Measurements from ENCODE around the gene TTPAL. TPM values are rescaled to one million over a fixed set of nuclear protein-coding genes. Genes with fewer than 3 reads are reported as not detected.

The TTPAL gene
- total and polyA plus RNA-seq, 12 donors: 4.2 to 17.8 (median 12.5) TPM

- peaks cover 0 to 5% of the 10 kb centered on the region in 2 donors for H3K4me1 ChIP-seq (replicated peaks in 1 of 2)
- DNase-seq: no peak
- no peaks in the 10 kb centered on the region for H3K9me3 ChIP-seq (replicated peaks in 1 of 3)
- 75 to 85% (median 80%) methylated on average over 8 of the region's 8 CpGs for WGBS, 4 donors
- no peak overlapping the region for H3K4me3 ChIP-seq
- H3K36me3 ChIP-seq (replicated peaks in 1 of 2): no peaks in the 10 kb centered on the region
- TF ChIP-seq POLR2A (IDR thresholded peaks at IDR 0.05) (no peak), CTCF (IDR thresholded peaks at IDR 0.05) (no peak)
- intact Hi-C loops (cut with DNase I): no loop called here
- H3K27ac ChIP-seq: no peak overlapping the region
- no peaks in the 10 kb centered on the region for H3K27me3 ChIP-seq
These were observed 42.8 kb upstream of the TTPAL start for GRCh38 chr20:44432618-44433577.

GRCh38 chr20:44433751-44434538 lies 41.7 kb upstream of the TTPAL start:
- DNase-seq: peak in 6 of 7 donors; percentile 54 to 70 (median 64)
- Histone ChIP-seq H3K9me3 (replicated peaks in 1 of 3) (no peaks in the 10 kb centered on the region), H3K36me3 (replicated peaks in 1 of 2) (no peaks in the 10 kb centered on the region), H3K4me3 (no peak overlapping the region), H3K4me1 (replicated peaks in 1 of 2) (peaks cover 0 to 5% of the 10 kb centered on the region in 2 donors), H3K27ac (peak overlapping the region in 1 of 5 donors; percentile 7), H3K27me3 (no peaks in the 10 kb centered on the region)
- TF ChIP-seq POLR2A (IDR thresholded peaks at IDR 0.05) (no peak), CTCF (IDR thresholded peaks at IDR 0.05) (no peak)
- intact Hi-C loops (cut with DNase I): no loop called here
- 67 to 73% (median 72%) methylated on average over 23 to 24 of the region's 24 CpGs for WGBS, 4 donors

- no peaks in the 10 kb centered on the region for H3K9me3 ChIP-seq (replicated peaks in 1 of 3)
- no peaks in the 10 kb centered on the region for H3K36me3 ChIP-seq (replicated peaks in 1 of 2)
- H3K4me3 ChIP-seq: no peak overlapping the region
- H3K4me1 ChIP-seq (replicated peaks in 1 of 2): peaks cover 0 to 5% of the 10 kb centered on the region in 2 donors
- no peaks in the 10 kb centered on the region for H3K27me3 ChIP-seq
- intact Hi-C loops (cut with DNase I): no loop called here
- no peak overlapping the region for H3K27ac ChIP-seq
- no peak for TF ChIP-seq CTCF (IDR thresholded peaks at IDR 0.05)
- TF ChIP-seq POLR2A (IDR thresholded peaks at IDR 0.05): no peak
- peak in 1 of 7 donors; percentile 37 for DNase-seq
- WGBS, 4 donors: 76 to 79% (median 78%) methylated on average over 12 of the region's 12 CpGs
These were observed 39.9 kb upstream of the TTPAL start for GRCh38 chr20:44435630-44436335.
